A673 (cell line): ENCODE measurements around the gene C2orf81.

Experiments
- EZH2 ChIP-seq: fragments of 200-600 bp; sonication (generic); IDR thresholded peaks from 2 replicates; pipeline ENCODE4 v1.6.1; 2017; ENCODE audit warnings: borderline replicate concordance, low read depth, mild to moderate bottlenecking, mixed read lengths, antibody characterized with exemption, low read length; ENCODE audit not compliant: poor library complexity, severe bottlenecking
- TF ChIP-seq, protein P1 (sequence below): fragments of 300-800, 200-600 bp; sonication (generic); conservative IDR thresholded peaks from 2 replicates; pipeline ENCODE4 v1.5.1; 2017; ENCODE audit warnings: low read depth, mild to moderate bottlenecking, antibody characterized with exemption, low read length, moderate library complexity, mixed read lengths

DNA sequence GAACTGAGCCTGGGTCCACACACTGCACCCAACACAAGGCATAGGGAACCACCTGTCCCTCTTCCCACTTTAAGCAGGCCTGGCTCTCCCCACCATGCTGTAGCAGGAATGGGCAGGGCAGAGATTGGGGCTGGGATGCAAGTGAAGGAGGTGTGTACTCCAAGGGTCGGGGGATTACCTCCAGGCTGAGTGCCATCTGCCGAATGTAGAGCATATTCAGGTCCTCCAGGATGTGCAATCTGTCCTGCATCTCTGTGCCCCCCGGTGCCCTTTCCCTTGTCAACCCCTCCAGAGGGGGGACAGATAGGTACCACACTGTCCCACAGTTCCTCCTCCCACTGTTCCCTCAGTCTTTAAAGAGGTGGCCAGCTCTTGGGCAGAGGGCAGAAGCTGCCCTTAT, 18.0 kb upstream of the C2orf81 start:
- TF ChIP-seq EZH2, result no peak
- TF ChIP-seq, protein P1, sequence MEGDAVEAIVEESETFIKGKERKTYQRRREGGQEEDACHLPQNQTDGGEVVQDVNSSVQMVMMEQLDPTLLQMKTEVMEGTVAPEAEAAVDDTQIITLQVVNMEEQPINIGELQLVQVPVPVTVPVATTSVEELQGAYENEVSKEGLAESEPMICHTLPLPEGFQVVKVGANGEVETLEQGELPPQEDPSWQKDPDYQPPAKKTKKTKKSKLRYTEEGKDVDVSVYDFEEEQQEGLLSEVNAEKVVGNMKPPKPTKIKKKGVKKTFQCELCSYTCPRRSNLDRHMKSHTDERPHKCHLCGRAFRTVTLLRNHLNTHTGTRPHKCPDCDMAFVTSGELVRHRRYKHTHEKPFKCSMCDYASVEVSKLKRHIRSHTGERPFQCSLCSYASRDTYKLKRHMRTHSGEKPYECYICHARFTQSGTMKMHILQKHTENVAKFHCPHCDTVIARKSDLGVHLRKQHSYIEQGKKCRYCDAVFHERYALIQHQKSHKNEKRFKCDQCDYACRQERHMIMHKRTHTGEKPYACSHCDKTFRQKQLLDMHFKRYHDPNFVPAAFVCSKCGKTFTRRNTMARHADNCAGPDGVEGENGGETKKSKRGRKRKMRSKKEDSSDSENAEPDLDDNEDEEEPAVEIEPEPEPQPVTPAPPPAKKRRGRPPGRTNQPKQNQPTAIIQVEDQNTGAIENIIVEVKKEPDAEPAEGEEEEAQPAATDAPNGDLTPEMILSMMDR, result no peak
